ENCODE measurements around the gene NFYB.

- TF ChIP-seq EZH2 (IDR thresholded peaks at IDR 0.05; ENCODE audit: borderline replicate concordance, low read depth, low read length, severe bottlenecking) (no peak), JUN (IDR thresholded peaks at IDR 0.05; ENCODE audit: borderline replicate concordance, insufficient read depth, insufficient read length, low read depth) (no peak)
Observed at GRCh38 chr12:104154286-104154685, 16.3 kb upstream of the NFYB start.

All from endothelial cell of umbilical vein (primary cell).